ENCODE data around the gene GPR25. TPM values are rescaled to one million over a fixed set of nuclear protein-coding genes. Genes with fewer than 3 reads are reported as not detected.

GPR25 gene
- not detected in 2 replicates for polyA plus RNA-seq (2011; rRNA removed)
- polyA minus RNA-seq (2011; rRNA and poly(A)+ RNA removed), result not detected in 2 replicates

- ChIA-PET POLR2A (no interaction called here), CTCF (no interaction called here)
- peak within 1 kb of the TSS; percentile 25; the same call in 1 of the 2 replicates for H3K4me3 ChIP-seq (ENCODE audit: low read depth, low read length)
- TF ChIP-seq CTCF (IDR thresholded peaks at IDR 0.05; ENCODE audit: low read depth, low read length), result no peak
- no peak within 1 kb of the TSS for H3K27ac ChIP-seq (ENCODE audit: low read depth, low read length)
- H3K27me3 ChIP-seq (ENCODE audit: control insufficient read depth, insufficient read depth, low read length), result peaks cover 61% of the 10 kb centered on the region
- DNase-seq (ENCODE audit: low read depth, low spot score), result no peak
- H3K9me3 ChIP-seq (ENCODE audit: control insufficient read depth, insufficient read depth, low read length), result peaks cover 3% of the 10 kb centered on the region; the same call in 1 of the 2 replicates
Measured at GRCh38 chr1:200872446-200873115, at the start of gene GPR25. GPR25 (plus strand) TSS chr1:200872981; CDS start chr1:200873038, 57 bp downstream.

GRCh38 chr1:200831091-200831490, 41.7 kb upstream of the GPR25 start:
- no peak for TF ChIP-seq CTCF (IDR thresholded peaks at IDR 0.05; ENCODE audit: low read depth, low read length)
- no peaks in the 10 kb centered on the region for H3K9me3 ChIP-seq (ENCODE audit: control insufficient read depth, insufficient read depth, low read length)
- no peak overlapping the region for H3K27ac ChIP-seq (ENCODE audit: low read depth, low read length)
- ChIA-PET CTCF (interaction anchor here (4.1 kb wide), 1 partner anchor 208 kb away, joined by 20 read pairs; no protein-coding TSS in a partner anchor), POLR2A (no interaction called here)
- H3K4me3 ChIP-seq (ENCODE audit: low read depth, low read length), result no peak overlapping the region
- H3K27me3 ChIP-seq (ENCODE audit: control insufficient read depth, insufficient read depth, low read length), result no peaks in the 10 kb centered on the region
- no peak for DNase-seq (ENCODE audit: low read depth, low spot score)

GRCh38 chr1:200834383-200834782, 38.4 kb upstream of the GPR25 start:
- H3K27me3 ChIP-seq (ENCODE audit: control insufficient read depth, insufficient read depth, low read length), result no peaks in the 10 kb centered on the region
- no peak overlapping the region for H3K27ac ChIP-seq (ENCODE audit: low read depth, low read length)
- POLR2A ChIA-PET, result no interaction called here
- no peak for DNase-seq (ENCODE audit: low read depth, low spot score)
- no peak for TF ChIP-seq CTCF (IDR thresholded peaks at IDR 0.05; ENCODE audit: low read depth, low read length)
- CTCF ChIA-PET, result interaction anchor here (4.9 to 5.3 kb wide), 2 partner anchors 212 to 276 kb away, joined by 38 to 89 read pairs; partner anchors contain the start of gene KIF14
- no peak overlapping the region for H3K4me3 ChIP-seq (ENCODE audit: low read depth, low read length)
- no peaks in the 10 kb centered on the region for H3K9me3 ChIP-seq (ENCODE audit: control insufficient read depth, insufficient read depth, low read length)

- DNase-seq (ENCODE audit: low read depth, low spot score), result no peak
- ChIA-PET CTCF (interaction anchor here (0.6 to 5.3 kb wide), 7 partner anchors 13 to 278 kb away, joined by 3 to 89 read pairs (median 4); partner anchors contain the start of gene KIF14), POLR2A (no interaction called here)
- Histone ChIP-seq H3K4me3 (ENCODE audit: low read depth, low read length) (no peak overlapping the region), H3K27me3 (ENCODE audit: control insufficient read depth, insufficient read depth, low read length) (no peaks in the 10 kb centered on the region), H3K27ac (ENCODE audit: low read depth, low read length) (no peak overlapping the region), H3K9me3 (ENCODE audit: control insufficient read depth, insufficient read depth, low read length) (no peaks in the 10 kb centered on the region)
- no peak for TF ChIP-seq CTCF (IDR thresholded peaks at IDR 0.05; ENCODE audit: low read depth, low read length)
Measured at GRCh38 chr1:200836213-200836612, 36.6 kb upstream of the GPR25 start.

GRCh38 chr1:200837931-200838571, 34.7 kb upstream of the GPR25 start:
- ChIA-PET CTCF (interaction anchor here (0.5 to 5.3 kb wide), 18 partner anchors 10 to 280 kb away, joined by 3 to 89 read pairs (median 5); partner anchors contain the start of genes DDX59 and KIF14), POLR2A (no interaction called here)
- no peaks in the 10 kb centered on the region for H3K27me3 ChIP-seq (ENCODE audit: control insufficient read depth, insufficient read depth, low read length)
- no peaks in the 10 kb centered on the region for H3K9me3 ChIP-seq (ENCODE audit: control insufficient read depth, insufficient read depth, low read length)
- H3K4me3 ChIP-seq (ENCODE audit: low read depth, low read length), result no peak overlapping the region
- TF ChIP-seq CTCF (IDR thresholded peaks at IDR 0.05; ENCODE audit: low read depth, low read length), result peak; percentile 52
- no peak overlapping the region for H3K27ac ChIP-seq (ENCODE audit: low read depth, low read length)
- DNase-seq (ENCODE audit: low read depth, low spot score), result no peak

Measured in AG04450 (cell line).